ENCODE measurements around the gene RALGPS1. TPM values are rescaled to one million over a fixed set of nuclear protein-coding genes. Genes with fewer than 3 reads are reported as not detected.

The RALGPS1 gene
- total and polyA plus RNA-seq, 2 of the 13 experiments (the other 11 are each of a cell fraction or from before 2014, with no cell fraction given), result 3.7 to 6.5 TPM

DNA sequence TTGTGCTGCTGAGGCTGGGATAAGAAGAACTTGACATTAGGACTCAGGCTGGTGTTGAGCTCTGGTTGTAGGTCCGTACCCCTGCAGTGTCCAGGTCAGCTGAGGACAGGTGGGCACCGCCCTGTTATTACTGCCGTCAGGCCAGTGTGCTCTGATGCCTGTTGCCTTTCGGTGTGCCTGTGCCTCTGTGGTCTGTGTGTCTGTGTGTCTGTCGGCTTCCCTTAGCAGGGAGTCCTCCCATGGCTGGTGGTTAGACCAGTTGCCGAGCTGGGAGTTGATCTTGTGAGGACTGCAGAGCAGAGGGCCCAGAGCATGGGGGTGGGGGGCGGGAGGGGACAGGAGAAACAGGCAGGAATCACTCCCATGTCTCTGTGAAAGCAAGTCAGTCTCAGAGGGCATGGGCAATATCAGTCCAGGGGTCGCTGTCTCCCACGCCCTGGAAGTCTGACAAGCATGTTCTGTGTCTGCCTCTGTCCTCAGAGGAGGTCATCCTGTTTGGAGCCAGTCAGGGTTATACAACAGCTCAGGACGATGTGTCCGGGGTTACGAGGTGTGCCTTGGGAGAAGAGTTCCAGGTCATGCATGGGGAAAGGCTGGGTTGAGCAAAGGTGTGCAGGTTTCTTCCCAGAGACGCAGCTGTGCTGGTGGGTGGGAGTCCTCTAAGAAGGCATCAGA, 282.7 kb downstream of the RALGPS1 start (continued):
- TF ChIP-seq, protein P1, sequence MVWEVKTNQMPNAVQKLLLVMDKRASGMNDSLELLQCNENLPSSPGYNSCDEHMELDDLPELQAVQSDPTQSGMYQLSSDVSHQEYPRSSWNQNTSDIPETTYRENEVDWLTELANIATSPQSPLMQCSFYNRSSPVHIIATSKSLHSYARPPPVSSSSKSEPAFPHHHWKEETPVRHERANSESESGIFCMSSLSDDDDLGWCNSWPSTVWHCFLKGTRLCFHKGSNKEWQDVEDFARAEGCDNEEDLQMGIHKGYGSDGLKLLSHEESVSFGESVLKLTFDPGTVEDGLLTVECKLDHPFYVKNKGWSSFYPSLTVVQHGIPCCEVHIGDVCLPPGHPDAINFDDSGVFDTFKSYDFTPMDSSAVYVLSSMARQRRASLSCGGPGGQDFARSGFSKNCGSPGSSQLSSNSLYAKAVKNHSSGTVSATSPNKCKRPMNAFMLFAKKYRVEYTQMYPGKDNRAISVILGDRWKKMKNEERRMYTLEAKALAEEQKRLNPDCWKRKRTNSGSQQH (CRISPR knock-in tag; IDR thresholded peaks at IDR 0.05; ENCODE audit: low read depth), result no peak
- TF ChIP-seq JUND (CRISPR knock-in tag; IDR thresholded peaks at IDR 0.05), result no peak
- TF ChIP-seq, protein P2, sequence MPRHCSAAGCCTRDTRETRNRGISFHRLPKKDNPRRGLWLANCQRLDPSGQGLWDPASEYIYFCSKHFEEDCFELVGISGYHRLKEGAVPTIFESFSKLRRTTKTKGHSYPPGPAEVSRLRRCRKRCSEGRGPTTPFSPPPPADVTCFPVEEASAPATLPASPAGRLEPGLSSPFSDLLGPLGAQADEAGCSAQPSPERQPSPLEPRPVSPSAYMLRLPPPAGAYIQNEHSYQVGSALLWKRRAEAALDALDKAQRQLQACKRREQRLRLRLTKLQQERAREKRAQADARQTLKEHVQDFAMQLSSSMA (CRISPR knock-in tag; IDR thresholded peaks at IDR 0.05), result no peak
- TF ChIP-seq ATAD3A (CRISPR knock-in tag; IDR thresholded peaks at IDR 0.05), result no peak
- no peak for TF ChIP-seq ZNF749 (CRISPR knock-in tag; IDR thresholded peaks at IDR 0.05; ENCODE audit: borderline replicate concordance)
- TF ChIP-seq ZZZ3 (CRISPR knock-in tag; IDR thresholded peaks at IDR 0.05; ENCODE audit: borderline replicate concordance), result no peak
- no peak for TF ChIP-seq ZNF468 (CRISPR knock-in tag; IDR thresholded peaks at IDR 0.05)
- TF ChIP-seq HOXA5 (CRISPR knock-in tag; IDR thresholded peaks at IDR 0.05), result no peak
- no peak for TF ChIP-seq ZNF296 (CRISPR knock-in tag; conservative IDR thresholded peaks at IDR 0.05)
- no peak for TF ChIP-seq HCFC1 (IDR thresholded peaks at IDR 0.05; ENCODE audit: low read depth, low read length)
- TF ChIP-seq GATAD2A (CRISPR knock-in tag; IDR thresholded peaks at IDR 0.05), result 0 out of 2 replicates have a peak, but pooled peaks have one; percentile 16
- TF ChIP-seq SOX6 (IDR thresholded peaks at IDR 0.05), result no peak
- TF ChIP-seq SOX6 (CRISPR knock-in tag; IDR thresholded peaks at IDR 0.05), result no peak
- TF ChIP-seq FLYWCH1 (CRISPR knock-in tag; IDR thresholded peaks at IDR 0.05), result no peak
- TF ChIP-seq, protein P3, sequence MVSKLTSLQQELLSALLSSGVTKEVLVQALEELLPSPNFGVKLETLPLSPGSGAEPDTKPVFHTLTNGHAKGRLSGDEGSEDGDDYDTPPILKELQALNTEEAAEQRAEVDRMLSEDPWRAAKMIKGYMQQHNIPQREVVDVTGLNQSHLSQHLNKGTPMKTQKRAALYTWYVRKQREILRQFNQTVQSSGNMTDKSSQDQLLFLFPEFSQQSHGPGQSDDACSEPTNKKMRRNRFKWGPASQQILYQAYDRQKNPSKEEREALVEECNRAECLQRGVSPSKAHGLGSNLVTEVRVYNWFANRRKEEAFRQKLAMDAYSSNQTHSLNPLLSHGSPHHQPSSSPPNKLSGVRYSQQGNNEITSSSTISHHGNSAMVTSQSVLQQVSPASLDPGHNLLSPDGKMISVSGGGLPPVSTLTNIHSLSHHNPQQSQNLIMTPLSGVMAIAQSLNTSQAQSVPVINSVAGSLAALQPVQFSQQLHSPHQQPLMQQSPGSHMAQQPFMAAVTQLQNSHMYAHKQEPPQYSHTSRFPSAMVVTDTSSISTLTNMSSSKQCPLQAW (CRISPR knock-in tag; IDR thresholded peaks at IDR 0.05), result 0 out of 2 replicates have a peak, but pooled peaks have one; percentile 38
- TF ChIP-seq GTF3A (CRISPR knock-in tag; conservative IDR thresholded peaks at IDR 0.05), result no peak
- TF ChIP-seq MEF2D (CRISPR knock-in tag; IDR thresholded peaks at IDR 0.05), result no peak
- no peak for TF ChIP-seq DR1 (CRISPR knock-in tag; IDR thresholded peaks at IDR 0.05)
- TF ChIP-seq, protein P4, sequence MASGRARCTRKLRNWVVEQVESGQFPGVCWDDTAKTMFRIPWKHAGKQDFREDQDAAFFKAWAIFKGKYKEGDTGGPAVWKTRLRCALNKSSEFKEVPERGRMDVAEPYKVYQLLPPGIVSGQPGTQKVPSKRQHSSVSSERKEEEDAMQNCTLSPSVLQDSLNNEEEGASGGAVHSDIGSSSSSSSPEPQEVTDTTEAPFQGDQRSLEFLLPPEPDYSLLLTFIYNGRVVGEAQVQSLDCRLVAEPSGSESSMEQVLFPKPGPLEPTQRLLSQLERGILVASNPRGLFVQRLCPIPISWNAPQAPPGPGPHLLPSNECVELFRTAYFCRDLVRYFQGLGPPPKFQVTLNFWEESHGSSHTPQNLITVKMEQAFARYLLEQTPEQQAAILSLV (CRISPR knock-in tag; IDR thresholded peaks at IDR 0.05; ENCODE audit: borderline replicate concordance), result no peak
- TF ChIP-seq, protein P5, sequence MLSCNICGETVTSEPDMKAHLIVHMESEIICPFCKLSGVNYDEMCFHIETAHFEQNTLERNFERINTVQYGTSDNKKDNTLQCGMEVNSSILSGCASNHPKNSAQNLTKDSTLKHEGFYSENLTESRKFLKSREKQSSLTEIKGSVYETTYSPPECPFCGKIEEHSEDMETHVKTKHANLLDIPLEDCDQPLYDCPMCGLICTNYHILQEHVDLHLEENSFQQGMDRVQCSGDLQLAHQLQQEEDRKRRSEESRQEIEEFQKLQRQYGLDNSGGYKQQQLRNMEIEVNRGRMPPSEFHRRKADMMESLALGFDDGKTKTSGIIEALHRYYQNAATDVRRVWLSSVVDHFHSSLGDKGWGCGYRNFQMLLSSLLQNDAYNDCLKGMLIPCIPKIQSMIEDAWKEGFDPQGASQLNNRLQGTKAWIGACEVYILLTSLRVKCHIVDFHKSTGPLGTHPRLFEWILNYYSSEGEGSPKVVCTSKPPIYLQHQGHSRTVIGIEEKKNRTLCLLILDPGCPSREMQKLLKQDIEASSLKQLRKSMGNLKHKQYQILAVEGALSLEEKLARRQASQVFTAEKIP (CRISPR knock-in tag; IDR thresholded peaks at IDR 0.05; ENCODE audit: borderline replicate concordance), result no peak
- no peak for TF ChIP-seq MATR3 (CRISPR knock-in tag; IDR thresholded peaks at IDR 0.05)
- TF ChIP-seq ZNF3 (CRISPR knock-in tag; IDR thresholded peaks at IDR 0.05), result no peak
- TF ChIP-seq FOXJ3 (CRISPR knock-in tag; IDR thresholded peaks at IDR 0.05; ENCODE audit: borderline replicate concordance), result no peak
- 0 out of 2 replicates have a peak, but pooled peaks have one; percentile 15 for TF ChIP-seq ERF (CRISPR knock-in tag; IDR thresholded peaks at IDR 0.05)
- no peak for TF ChIP-seq RFXANK (CRISPR knock-in tag; IDR thresholded peaks at IDR 0.05)
- TF ChIP-seq ARID2 (CRISPR knock-in tag; IDR thresholded peaks at IDR 0.05; ENCODE audit: borderline replicate concordance), result no peak
- peak; percentile 44 for TF ChIP-seq XRCC5 (optimal IDR thresholded peaks at IDR 0.05; ENCODE audit: low read length)

Measured in HepG2 (cell line).